Ishikawa (cell line): Measurements from ENCODE around the gene DYNLT2.

Source experiments
- CEBPB ChIP-seq: IDR thresholded peaks from 2 replicates; pipeline ENCODE4 v1.6.1; 2012
- CREB1 ChIP-seq: IDR thresholded peaks from 2 replicates; pipeline ENCODE4 v1.6.1; 2012; ENCODE audit warnings: low read depth
- EGR1 ChIP-seq: IDR thresholded peaks from 2 replicates; pipeline ENCODE4 v1.6.1; 2012
- EP300 ChIP-seq: IDR thresholded peaks from 2 replicates; pipeline ENCODE4 v1.6.1; 2012; ENCODE audit warnings: borderline replicate concordance
- NFIC ChIP-seq: IDR thresholded peaks from 2 replicates; pipeline ENCODE4 v1.6.1; 2012
- RAD21 ChIP-seq: IDR thresholded peaks from 2 replicates; pipeline ENCODE4 v1.6.1; 2012; ENCODE audit warnings: low read depth
- TEAD4 ChIP-seq: IDR thresholded peaks from 2 replicates; pipeline ENCODE4 v1.6.1; 2012
- USF1 ChIP-seq: IDR thresholded peaks from 2 replicates; pipeline ENCODE4 v1.6.1; 2012
- YY1 ChIP-seq: IDR thresholded peaks from 2 replicates; pipeline ENCODE4 v1.6.1; 2012; ENCODE audit warnings: low read depth

- TF ChIP-seq CEBPB (no peak), RAD21 (no peak), EGR1 (no peak), NFIC (no peak), EP300 (no peak), CREB1 (no peak), YY1 (no peak), TEAD4 (no peak), USF1 (no peak)
Measured at GRCh38 chr6:169709293-169709692, 42.1 kb downstream of the DYNLT2 start.
